Thoracic aorta (tissue), 2 donors: ENCODE results near the gene C1orf74. TPM values are rescaled to one million over a fixed set of nuclear protein-coding genes. Genes with fewer than 3 reads are reported as not detected.

Experiments
- ATAC-seq: fragments of 150-250 bp; one replicate; pipeline ENCODE4 v1.8.0; 2017; ENCODE audit warnings: low read depth; ENCODE audit not compliant: insufficient number of reproducible peaks, low FRiP score
- DNase-seq: peaks from one replicate; pipeline ENCODE4 v3.0.0-alpha.2; 2020; ENCODE audit warnings: low spot score
- H3K27ac ChIP-seq, 2 donors: fragments of 200-600 bp; sonication (generic); 1 replicate in 1 of 2; 2 replicates in 1 of 2; pipeline ENCODE4 v1.5.1; 2016; ENCODE audit warnings: mild to moderate bottlenecking in 2 of 2, moderate library complexity in 2 of 2
- H3K27me3 ChIP-seq: fragments of 200-600 bp; sonication (generic); replicated peaks from 2 replicates; pipeline ENCODE4 v1.6.0; 2016; ENCODE audit warnings: mild to moderate bottlenecking; ENCODE audit not compliant: insufficient read depth
- H3K36me3 ChIP-seq: fragments of 200-600 bp; sonication (generic); one replicate; pipeline ENCODE4 v1.5.1; 2016
- H3K4me1 ChIP-seq, 2 donors: fragments of 200-600 bp; sonication (generic); 1 replicate in 1 of 2; 2 replicates in 1 of 2; pipeline versions ENCODE4 v1.5.1 to v1.6.0; 2016; ENCODE audit warnings: low read depth in 2 of 2, mild to moderate bottlenecking in 1 of 2; ENCODE audit not compliant: control insufficient read depth in 1 of 2
- H3K4me3 ChIP-seq: fragments of 200-600 bp; sonication (generic); 2 replicates; pipeline ENCODE4 v1.5.1; 2016; ENCODE audit warnings: mild to moderate bottlenecking
- H3K9me3 ChIP-seq: fragments of 200-600 bp; sonication (generic); 2 replicates; pipeline ENCODE4 v1.5.1; 2016
- CTCF ChIP-seq: fragments of 200-600 bp; sonication (generic); IDR thresholded peaks from one replicate; pipeline ENCODE4 v1.5.1; 2019; ENCODE audit warnings: antibody characterized with exemption
- total RNA-seq, 2 donors: library from RNA; depleted of rRNA; stranded (reverse); fragments of >200 nt; gene quantifications; one replicate each; pipeline versions ENCODE4 v1.1.0 to v1.2.3, GENCODE V29; 2016

Gene C1orf74
- total RNA-seq, 2 donors from 2014 or later, result 1.5 to 1.6 TPM

DNA sequence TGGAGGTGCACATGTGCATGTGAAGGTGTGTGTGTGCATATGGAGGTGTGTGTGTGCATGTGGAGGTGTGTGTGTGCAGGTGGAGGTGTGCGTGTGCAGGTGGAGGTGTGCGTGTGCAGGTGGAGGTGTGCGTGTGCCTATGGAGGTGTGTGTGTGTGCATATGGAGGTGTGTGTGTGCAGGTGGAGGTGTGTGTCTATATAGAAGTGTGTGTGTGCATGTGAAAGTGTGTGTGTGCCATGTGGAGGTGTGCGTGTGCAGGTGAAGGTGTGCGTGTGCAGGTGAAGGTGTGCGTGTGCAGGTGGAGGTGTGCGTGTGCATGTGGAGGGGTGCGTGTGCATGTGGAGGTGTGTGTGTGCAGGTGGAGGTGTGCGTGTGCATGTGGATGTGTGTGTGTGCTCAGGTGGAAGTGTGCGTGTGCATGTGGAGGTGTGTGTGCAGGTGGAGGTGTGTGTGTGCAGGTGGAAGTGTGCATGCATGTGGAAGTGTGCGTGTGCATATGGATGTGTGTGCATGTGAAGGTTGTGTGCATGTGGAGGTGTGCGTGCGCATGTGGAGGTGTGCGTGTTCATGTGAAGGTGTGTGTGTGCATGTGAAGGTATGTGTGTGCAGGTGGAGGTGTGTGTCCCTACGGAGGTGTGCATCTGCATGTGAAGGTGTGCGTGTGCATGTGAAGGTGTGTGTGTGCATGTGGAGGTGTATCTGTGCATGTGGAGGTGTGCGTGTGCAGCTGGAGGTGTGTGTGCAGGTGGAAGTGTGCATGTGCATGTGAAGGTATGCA, 13.5 kb downstream of the C1orf74 start:
- no peak overlapping the region for H3K4me3 ChIP-seq
- no peak overlapping the region for H3K27ac ChIP-seq
- peaks cover 15 to 32% of the 10 kb centered on the region in 2 donors for H3K4me1 ChIP-seq
- no peak for ATAC-seq
- no peaks in the 10 kb centered on the region for H3K9me3 ChIP-seq
- no peak for TF ChIP-seq CTCF
- H3K27me3 ChIP-seq, result no peaks in the 10 kb centered on the region
- DNase-seq, result no peak
- H3K36me3 ChIP-seq, result no peaks in the 10 kb centered on the region

GRCh38 chr1:209769971-209770370, 14.4 kb downstream of the C1orf74 start:
- H3K4me3 ChIP-seq, result peak overlapping the region; percentile 61
- TF ChIP-seq CTCF, result no peak
- no peak for DNase-seq
- no peaks in the 10 kb centered on the region for H3K27me3 ChIP-seq
- no peak for ATAC-seq
- no peaks in the 10 kb centered on the region for H3K9me3 ChIP-seq
- no peaks in the 10 kb centered on the region for H3K36me3 ChIP-seq
- peaks cover 15 to 32% of the 10 kb centered on the region in 2 donors for H3K4me1 ChIP-seq
- H3K27ac ChIP-seq, result peak overlapping the region; percentile 87 to 90

DNA sequence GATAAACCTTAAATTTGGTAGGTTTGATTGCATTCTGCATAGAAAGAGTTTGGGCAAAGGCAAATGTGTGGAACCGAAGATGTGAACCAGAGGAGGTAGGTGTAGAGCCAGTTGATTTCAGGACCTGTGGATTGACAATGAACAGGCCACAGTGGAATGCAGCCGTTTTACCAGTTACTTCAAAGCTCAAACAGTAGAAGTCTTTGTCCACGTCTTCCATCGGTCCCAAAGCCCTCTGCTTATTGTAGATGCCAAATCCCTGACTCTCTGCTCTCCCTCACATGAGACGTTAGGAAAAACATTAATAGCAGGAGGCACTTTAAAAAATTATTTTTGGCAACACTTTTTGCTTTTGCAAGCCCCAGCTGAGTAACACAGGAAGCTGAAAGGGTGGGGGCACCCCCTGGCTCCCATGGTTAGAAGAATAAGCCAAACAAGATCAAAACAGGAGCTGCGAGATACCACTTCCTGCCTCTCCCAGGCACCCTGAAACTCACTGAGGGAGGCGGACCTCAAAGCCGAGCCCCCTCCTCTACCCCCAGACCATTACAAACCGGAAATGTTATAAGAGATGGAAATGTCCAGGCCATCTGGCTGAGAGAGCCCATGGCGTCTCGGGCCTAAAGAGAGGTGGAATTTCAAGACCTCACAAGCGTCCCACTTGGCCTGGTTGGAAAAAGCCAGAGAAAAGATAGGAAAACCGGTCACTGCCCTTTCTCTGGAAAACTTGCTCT, 15.0 kb downstream of the C1orf74 start:
- DNase-seq (peak; percentile 58), ATAC-seq (peak; percentile 91)
- peak overlapping the region; percentile 61 for H3K4me3 ChIP-seq
- H3K27me3 ChIP-seq, result no peaks in the 10 kb centered on the region
- no peaks in the 10 kb centered on the region for H3K9me3 ChIP-seq
- TF ChIP-seq CTCF, result no peak
- no peaks in the 10 kb centered on the region for H3K36me3 ChIP-seq
- peak overlapping the region; percentile 87 to 90 for H3K27ac ChIP-seq
- H3K4me1 ChIP-seq, result peaks cover 15 to 32% of the 10 kb centered on the region in 2 donors

- H3K27ac ChIP-seq, result peak overlapping the region; percentile 87 to 90
- DNase-seq, result no peak
- no peak for ATAC-seq
Observed at GRCh38 chr1:209768354-209768774, 16.0 kb downstream of the C1orf74 start.

More at GRCh38 chr1:209768354-209768774, 16.0 kb downstream of the C1orf74 start:
- Histone ChIP-seq H3K27me3 (no peaks in the 10 kb centered on the region), H3K4me3 (peak overlapping the region; percentile 61), H3K4me1 (peaks cover 15 to 32% of the 10 kb centered on the region in 2 donors), H3K9me3 (no peaks in the 10 kb centered on the region), H3K36me3 (no peaks in the 10 kb centered on the region)
- TF ChIP-seq CTCF, result no peak
